Urinary bladder (tissue), 4 donors: ENCODE data around the gene EXOSC5. TPM values are rescaled to one million over a fixed set of nuclear protein-coding genes. Genes with fewer than 3 reads are reported as not detected.
"Not testable (repeated sequence)": the region's sequence is repeated elsewhere in the genome, so short reads cannot be mapped to it uniquely, and the experiment has no call there.

Experiments used
- DNase-seq: peaks from one replicate; pipeline ENCODE4 v3.0.0-alpha.2; 2015; ENCODE audit errors: extremely low spot score
- H3K27ac ChIP-seq: one replicate; pipeline ENCODE4 v1.5.1; 2013; ENCODE audit warnings: low read depth, mild to moderate bottlenecking, moderate library complexity
- H3K36me3 ChIP-seq: one replicate; pipeline ENCODE4 v1.6.1; 2013; ENCODE audit warnings: mild to moderate bottlenecking, moderate library complexity; ENCODE audit not compliant: insufficient read depth
- H3K4me1 ChIP-seq: one replicate; pipeline ENCODE4 v1.6.1; 2013; ENCODE audit warnings: mild to moderate bottlenecking, moderate library complexity; ENCODE audit not compliant: insufficient read depth
- H3K4me3 ChIP-seq: one replicate; pipeline ENCODE4 v1.5.1; 2013; ENCODE audit warnings: low read depth, low read length
- WGBS: extraction: QIAGEN DNeasy Blood & Tissue Kit; methylation state at CpG from one replicate; pipeline ENCODE4 v1.1.7; 2013; 5-methylcytosine and 5-hydroxymethylcytosine counted together
- polyA plus RNA-seq: library from polyadenylated mRNA; stranded (reverse); fragments of 200-250 nt; gene quantifications from one replicate; pipeline ENCODE4 v1.2.3, GENCODE V29; 2013
- total RNA-seq: library from RNA; depleted of rRNA; stranded (reverse); fragments of >200 nt; gene quantifications from one replicate; pipeline ENCODE4 v1.2.3, GENCODE V29; 2014
- donor health status: healthy with polysubstance abuse.
- donor health status: healthy.

Gene EXOSC5
- total RNA-seq (11.2 TPM), polyA plus RNA-seq (31.0 TPM)

DNA sequence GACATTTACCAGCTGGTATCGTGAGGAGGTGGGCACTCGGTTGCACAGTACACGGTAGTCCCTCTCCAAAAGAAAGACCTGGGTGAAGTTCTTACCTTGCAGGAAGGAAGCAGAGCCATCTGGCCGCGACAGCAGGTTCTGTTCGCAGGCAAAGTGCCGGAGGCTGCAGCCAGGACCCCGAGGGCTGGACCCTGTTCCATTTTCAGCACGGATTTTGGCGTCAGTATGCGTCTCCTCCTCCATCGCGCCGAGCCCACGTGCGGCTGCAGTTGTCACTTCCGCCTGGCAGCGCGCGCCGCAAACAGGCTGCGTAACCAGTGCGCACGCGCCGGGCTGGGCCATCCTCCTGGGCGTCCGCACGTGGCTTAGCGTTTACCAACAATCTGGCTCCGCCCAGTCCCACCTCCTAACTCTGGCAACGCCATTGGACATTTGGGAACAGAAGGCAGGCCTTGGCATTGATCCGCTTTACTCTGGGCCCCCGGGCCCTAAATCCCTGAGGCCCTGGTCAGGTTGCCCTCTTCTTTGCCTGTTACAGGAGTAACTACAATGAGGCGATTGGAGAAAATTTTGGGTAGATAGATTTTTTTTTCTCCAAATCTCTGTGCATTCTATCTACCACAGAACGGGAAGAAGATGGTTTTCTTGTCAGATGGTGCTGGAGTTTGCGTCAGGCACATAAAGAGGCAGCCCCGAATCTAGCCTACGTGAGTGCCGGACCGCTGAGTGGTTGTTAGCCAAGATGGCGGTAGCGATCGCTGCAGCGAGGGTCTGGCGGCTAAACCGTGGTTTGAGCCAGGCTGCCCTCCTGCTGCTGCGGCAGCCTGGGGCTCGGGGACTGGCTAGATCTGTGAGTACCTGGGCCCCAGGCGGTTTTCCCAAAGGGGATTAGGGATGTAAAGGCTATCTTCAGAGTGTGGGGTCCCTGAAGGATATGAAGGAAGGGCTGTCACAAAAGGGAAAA lies at the start of gene EXOSC5, which contains the start of gene BCKDHA:
Gene EXOSC5 (minus strand): TSS at position 274 of the 964 bp plus-strand sequence. CDS start 31 bp downstream, at position 243.
Gene BCKDHA (plus strand): TSS at position 733 of the 964 bp plus-strand sequence. CDS start 10 bp downstream, at position 743.
- Histone ChIP-seq H3K36me3 (no peaks in the 10 kb centered on the region), H3K27ac (peak within 1 kb of the TSS; percentile 77), H3K4me1 (peaks cover 4% of the 10 kb centered on the region), H3K4me3 (peak within 1 kb of the TSS; percentile 77)
- DNase-seq, result peak; percentile 100
- WGBS, result under 1% methylated on average over 50 of the region's 50 CpGs

DNA sequence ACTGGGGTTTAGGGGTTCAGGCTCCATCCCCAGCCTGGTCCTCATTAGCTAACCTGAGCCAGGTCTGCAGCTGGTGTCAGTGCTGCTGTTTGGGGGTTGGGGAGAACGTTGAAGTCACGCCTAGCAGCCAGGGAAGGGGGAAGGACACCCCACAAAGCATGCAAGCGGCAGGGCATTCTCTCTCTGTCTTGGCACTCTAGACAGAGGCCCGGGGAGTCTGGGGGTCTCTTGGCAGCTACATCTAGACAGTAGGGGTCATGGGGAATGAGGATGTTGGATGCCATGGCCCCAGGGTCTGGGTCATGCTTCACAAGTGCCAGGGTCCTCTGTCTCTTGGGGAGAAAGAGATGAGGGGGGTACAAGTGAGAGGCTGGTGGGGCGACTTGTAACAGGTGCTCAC lies 48.4 kb upstream of the EXOSC5 start:
- DNase-seq, result no peak
- WGBS, result 58% methylated on average over 5 of the region's 5 CpGs
- Histone ChIP-seq H3K27ac (no peak overlapping the region), H3K4me3 (no peak overlapping the region), H3K36me3 (no peaks in the 10 kb centered on the region), H3K4me1 (no peaks in the 10 kb centered on the region)

DNA sequence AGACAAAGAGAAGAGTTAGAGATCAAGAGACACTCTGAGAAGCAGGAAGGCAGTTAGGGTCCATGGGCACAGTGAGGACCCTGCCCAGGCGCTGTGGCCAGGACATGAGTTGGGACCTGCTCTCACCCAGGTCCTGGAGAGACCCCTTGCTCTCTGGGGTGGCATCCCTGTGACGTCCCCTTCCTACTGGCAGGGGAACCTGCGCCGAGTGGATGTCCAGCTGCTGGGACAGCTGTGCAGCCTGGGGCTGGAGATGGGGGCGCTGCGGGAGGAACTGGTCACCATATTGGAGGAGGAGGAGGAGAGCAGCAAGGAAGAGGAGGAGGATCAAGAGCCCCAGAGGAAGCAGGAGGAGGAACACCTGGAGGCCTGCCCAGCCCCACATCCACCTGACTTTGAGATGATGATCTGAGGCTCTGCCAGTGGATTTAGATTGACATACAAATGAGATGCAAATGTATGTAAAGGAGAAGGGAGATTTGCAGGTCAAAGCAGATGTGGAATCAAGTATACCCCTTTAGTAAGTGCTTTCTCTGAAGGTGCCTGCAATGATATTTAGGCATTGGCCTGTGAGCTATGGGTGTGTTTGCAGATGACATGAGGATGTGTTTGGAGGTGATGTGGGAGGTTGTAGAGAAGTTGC lies 46.8 kb upstream of the EXOSC5 start:
- Histone ChIP-seq H3K27ac (no peak overlapping the region), H3K36me3 (no peaks in the 10 kb centered on the region), H3K4me3 (no peak overlapping the region), H3K4me1 (no peaks in the 10 kb centered on the region)
- WGBS, result 60% methylated on average over 6 of the region's 6 CpGs
- DNase-seq, result no peak

DNA sequence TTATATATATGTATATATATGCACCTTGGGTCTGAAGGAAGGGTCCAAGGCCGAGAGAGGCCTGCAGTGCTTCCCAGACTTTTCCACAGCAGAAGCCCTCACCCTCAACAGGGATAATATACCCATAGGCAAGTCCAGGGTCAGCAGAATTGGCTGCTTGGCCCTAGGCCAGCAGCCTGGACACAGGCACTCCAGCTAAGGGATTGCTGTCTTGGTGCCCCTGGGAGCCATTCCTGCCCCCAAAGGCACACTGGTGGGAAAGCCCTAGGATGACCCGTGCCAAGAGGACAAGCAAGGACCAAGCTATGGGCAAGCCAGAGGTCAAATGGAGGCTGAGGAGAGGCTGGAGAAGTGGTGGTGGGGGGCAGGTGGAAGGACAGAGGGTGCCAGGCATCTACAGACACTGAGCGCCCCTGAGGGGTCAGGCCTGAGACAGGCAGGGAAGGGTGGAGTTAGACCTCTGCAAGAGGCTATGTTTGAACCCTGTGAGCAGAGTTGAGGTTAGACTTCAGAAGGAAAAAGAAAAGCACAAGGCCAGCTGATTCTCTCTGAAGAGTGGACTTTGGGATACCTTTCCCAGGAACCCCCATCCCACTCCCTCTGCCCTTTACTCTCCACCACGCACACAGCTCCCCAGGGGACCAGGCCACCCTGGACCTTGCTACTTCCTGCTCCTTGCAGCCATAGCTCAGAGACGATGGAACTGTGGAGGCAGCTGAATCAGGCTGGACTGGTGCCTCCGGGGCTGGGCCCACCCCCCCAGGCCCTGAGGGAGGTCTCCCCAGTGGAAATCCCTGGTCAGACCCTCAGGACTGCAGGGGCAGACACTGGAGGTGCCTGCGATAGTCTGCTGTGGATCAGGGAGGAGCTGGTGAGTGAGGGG lies 45.6 kb upstream of the EXOSC5 start, which contains the start of gene ERICH4:
Gene ERICH4 (plus strand): TSS at position 684 of the 883 bp plus-strand sequence. CDS start 14 bp downstream, at position 698.
- no peak within 1 kb of the TSS for H3K27ac ChIP-seq
- 67% methylated on average over 7 of the region's 7 CpGs for WGBS
- DNase-seq, result no peak
- H3K36me3 ChIP-seq, result no peaks in the 10 kb centered on the region
- no peaks in the 10 kb centered on the region for H3K4me1 ChIP-seq
- H3K4me3 ChIP-seq, result no peak within 1 kb of the TSS

DNA sequence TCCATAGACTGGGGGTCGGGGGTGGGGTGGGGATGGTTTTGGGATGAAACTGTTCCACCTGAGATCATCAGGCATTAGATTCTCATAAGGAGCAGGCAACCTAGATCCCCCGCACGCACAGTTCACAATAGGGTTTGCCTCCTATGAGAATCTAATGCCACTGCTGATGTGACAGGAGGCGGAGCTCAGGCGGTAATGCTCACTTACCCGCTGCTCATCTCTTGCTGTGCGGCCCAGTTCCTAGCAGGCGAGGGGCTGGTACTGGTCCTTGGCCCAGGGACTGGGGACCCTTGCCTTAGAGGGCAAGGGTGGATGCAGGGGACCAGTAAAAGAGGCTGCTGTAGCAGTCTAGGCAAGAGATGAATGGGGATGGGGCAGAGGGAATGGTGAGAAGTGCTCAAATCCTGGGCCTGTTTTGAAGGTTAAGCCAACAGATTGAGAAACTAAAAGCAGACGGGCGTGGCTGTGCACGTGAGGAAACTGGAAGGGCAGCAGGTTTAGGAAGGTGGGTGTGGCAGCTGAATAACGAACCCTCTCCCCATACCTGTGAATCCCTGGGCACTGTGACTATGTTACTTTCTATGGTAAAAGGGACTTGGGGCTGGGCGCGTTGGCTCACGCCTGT lies 44.3 kb upstream of the EXOSC5 start:
- Histone ChIP-seq H3K27ac (no peak overlapping the region), H3K36me3 (no peaks in the 10 kb centered on the region), H3K4me3 (no peak overlapping the region), H3K4me1 (no peaks in the 10 kb centered on the region)
- DNase-seq, result no peak
- WGBS, result 85% methylated on average over 15 of the region's 15 CpGs

DNA sequence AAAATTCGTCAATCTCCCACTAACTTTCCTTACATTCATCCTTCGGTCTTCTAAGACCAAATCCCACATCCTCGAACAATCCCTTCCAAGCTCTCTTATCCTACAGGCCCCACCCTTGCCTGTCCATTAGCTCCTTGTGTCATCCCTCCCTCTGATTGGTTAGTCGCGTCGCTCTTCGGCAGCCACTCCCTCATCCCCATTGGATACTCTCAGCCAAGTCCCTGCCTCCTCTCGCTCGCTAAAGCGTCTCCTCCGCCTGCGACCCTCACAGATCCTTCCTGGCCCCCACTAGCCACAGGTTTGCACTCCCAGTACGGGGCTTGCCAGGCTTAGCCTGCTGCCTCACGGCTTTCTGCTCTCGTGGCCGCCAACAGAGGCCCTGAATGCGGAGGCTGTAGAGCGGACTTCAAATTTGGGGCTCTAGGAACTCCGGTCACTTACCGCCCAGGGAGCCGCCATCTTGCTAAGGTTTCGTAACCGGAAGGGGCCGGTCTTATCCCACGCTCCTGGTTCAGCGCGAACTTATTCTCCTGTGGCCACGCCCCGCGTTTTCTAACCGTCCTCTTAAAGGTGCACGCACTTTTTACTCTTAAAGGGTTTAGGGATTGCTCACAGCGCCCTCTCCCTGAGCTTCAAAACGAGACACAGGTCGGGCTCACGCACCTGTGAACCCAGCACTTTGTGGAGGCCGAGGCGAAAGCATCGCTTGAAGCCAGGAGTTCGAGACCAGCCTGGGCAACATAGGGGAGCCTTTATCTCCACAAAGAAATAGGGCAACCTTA lies 42.5 kb upstream of the EXOSC5 start, which contains the start of gene DMAC2:
Gene DMAC2 (minus strand): TSS at position 472 of the 782 bp plus-strand sequence. CDS start 13 bp downstream, at position 459.
- Histone ChIP-seq H3K27ac (peak within 1 kb of the TSS; percentile 95), H3K4me1 (no peaks in the 10 kb centered on the region), H3K4me3 (peak within 1 kb of the TSS; percentile 60), H3K36me3 (no peaks in the 10 kb centered on the region)
- peak; percentile 96 for DNase-seq
- WGBS, result under 1% methylated on average over 40 of the region's 40 CpGs

DNA sequence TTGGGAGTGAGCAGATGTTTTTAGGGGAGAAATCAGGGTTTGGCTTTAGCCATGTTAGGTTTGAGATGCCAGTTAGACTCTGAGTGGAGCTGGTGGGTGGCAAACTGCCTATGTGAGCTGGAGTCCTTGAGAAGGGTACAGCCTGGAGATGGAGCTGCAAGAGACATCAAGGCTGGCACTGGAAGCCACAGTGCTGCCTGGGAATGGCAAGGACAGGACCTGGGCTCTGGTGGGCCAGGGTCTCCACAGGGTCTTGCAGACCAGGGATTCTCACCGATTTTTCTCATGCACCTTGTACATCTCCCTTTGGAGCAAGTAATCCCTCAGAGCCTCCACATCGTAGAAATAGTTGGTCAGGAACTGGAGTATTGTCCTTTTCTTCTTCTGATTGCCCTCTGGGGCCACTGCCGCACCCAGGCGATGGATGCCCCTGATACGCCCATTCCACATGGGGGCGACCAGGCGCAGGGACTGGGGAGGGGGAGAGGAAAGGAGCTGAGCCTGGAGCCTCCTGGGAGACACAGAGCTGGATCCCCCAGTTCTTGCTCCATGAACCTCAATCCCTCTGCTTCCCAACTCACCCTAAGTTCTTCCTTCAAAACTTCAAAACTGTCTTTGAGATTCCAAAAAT lies 40.9 kb upstream of the EXOSC5 start:
- no peak for DNase-seq
- Histone ChIP-seq H3K4me3 (no peak overlapping the region), H3K4me1 (no peaks in the 10 kb centered on the region), H3K36me3 (peaks cover 3% of the 10 kb centered on the region), H3K27ac (no peak overlapping the region)
- 90% methylated on average over 7 of the region's 7 CpGs for WGBS

DNA sequence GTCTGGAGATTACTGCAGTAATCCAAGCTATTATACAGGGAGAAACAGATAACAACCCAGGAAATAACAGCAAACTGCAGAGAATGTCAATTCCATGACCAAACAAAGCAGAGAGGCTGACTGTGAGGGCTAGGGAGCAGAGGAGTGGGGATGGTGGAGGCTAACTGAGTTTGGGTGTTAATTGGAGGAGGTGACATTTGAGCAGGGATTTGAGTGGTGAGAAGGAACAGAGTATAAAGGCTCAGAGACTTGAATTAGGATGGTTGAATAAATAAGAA lies 39.5 kb upstream of the EXOSC5 start:
- Histone ChIP-seq H3K27ac (no peak overlapping the region), H3K36me3 (peaks cover 3% of the 10 kb centered on the region), H3K4me3 (no peak overlapping the region), H3K4me1 (no peaks in the 10 kb centered on the region)
- no peak for DNase-seq

DNA sequence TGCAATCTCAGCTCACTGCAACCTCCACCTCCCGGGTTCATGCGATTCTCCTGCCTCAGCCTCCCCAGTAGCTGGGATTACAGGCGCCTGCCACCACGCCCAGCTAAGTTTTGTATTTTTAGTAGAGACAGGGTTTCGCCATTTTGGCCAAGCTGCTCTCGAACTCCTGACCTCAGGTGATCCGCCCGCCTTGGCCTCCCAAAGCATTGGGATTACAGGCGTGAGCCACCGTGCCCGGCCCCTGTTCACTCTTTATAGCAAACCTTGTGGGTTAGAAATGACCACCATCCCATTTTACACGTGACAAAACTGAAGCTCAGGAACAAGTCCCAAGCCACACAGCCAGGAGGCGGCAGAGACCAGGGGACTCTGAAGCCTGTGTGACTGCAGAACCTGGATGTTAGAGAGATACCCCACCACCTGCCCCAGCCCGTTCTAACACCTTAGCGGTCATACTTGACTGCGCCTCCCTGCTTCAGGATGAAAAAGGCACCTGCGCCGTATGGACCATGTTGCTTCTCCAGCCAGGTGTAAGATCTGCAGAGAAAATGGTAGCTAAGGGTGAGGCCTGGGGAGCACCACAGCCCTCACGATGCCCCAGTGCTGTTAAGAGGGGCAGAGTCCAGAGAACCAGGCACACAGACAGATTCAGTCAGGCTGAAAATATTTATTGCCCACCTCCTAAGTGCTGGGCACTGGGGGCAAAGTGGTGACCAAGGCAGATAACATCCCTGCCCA lies 38.9 kb upstream of the EXOSC5 start:
- Histone ChIP-seq H3K4me3 (no peak overlapping the region), H3K27ac (no peak overlapping the region), H3K4me1 (no peaks in the 10 kb centered on the region), H3K36me3 (peaks cover 3% of the 10 kb centered on the region)
- 95% methylated on average over 19 of the region's 19 CpGs for WGBS
- no peak for DNase-seq

DNA sequence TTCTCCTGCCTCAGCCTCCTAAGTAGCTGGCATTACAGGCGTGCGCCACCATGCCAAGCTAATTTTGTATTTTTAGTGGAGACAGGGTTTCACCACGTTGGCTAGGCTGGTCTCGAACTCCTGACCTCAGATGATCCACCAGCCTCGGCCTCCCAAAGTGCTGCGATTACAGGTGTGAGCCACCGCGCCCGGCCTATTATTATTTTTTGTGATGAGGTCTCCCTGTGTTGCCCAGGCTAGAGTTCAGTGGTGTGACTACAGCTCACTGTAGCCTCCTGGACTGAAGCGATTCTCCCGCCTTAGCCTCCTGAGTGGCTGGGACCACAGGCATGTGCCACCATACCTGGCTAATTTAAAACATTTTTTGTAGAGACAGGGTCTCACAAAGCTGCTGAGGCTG lies 38.2 kb upstream of the EXOSC5 start:
- not testable (repeated sequence) for DNase-seq, H3K4me1 ChIP-seq, H3K27ac ChIP-seq, H3K4me3 ChIP-seq, H3K36me3 ChIP-seq
- WGBS, result 98% methylated on average over 11 of the region's 11 CpGs

DNA sequence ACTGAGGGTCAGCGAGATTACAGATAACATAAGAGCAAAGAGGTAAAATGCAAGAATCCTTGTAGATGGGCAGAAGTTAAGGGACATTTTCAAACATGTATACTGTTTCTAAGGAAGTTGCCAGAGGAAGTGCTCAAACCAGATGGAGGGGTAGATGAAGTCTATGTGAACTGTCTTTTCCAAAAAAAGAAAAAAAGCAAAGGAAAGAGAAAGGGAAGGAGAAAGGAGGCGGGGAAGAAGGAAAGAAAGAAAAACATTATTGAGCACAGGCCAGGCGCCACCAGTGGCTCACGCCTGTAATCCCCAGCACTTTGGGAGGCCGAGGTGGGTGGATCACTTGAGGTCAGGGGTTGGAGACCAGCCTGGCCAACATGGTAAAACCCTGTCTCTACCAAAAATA lies 37.3 kb upstream of the EXOSC5 start:
- Histone ChIP-seq H3K36me3 (peaks cover 3% of the 10 kb centered on the region), H3K27ac (no peak overlapping the region)
- WGBS, result 82% methylated on average over 5 of the region's 5 CpGs

More for the DNA sequence above, 37.3 kb upstream of the EXOSC5 start:
- DNase-seq, result no peak
- H3K4me1 ChIP-seq, result no peaks in the 10 kb centered on the region
- H3K4me3 ChIP-seq, result no peak overlapping the region
